Transverse colon (tissue), 4 donors: ENCODE data around the gene REN. TPM values are rescaled to one million over a fixed set of nuclear protein-coding genes. Genes with fewer than 3 reads are reported as not detected.
A peak's percentile ranks its signal among the peaks of the same experiment; 100 is the strongest.

ENCODE experiments used
- DNase-seq: peaks from one replicate; pipeline ENCODE4 v3.0.0-alpha.2; 2019
- H3K27ac ChIP-seq, 4 donors: fragments of 200-600 bp; sonication (generic); 2 replicates each; pipeline ENCODE4 v1.5.1; 2016 to 2018; ENCODE audit warnings: inconsistent platforms in 4 of 4
- H3K27me3 ChIP-seq: fragments of 200-600 bp; sonication (generic); 2 replicates; pipeline ENCODE4 v1.5.1; 2017; ENCODE audit warnings: inconsistent platforms
- H3K36me3 ChIP-seq, 4 donors: fragments of 200-600 bp; sonication (generic); 2 replicates each; pipeline ENCODE4 v1.5.1; 2017 to 2019; ENCODE audit warnings: inconsistent platforms in 4 of 4
- H3K4me1 ChIP-seq, 4 donors: fragments of 200-600 bp; sonication (generic); 2 replicates each; pipeline ENCODE4 v1.5.1; 2017 to 2020; ENCODE audit warnings: inconsistent platforms in 4 of 4
- H3K4me3 ChIP-seq, 4 donors: fragments of 200-600 bp; sonication (generic); 1 replicate in 1 of 4; 2 replicates in 3 of 4; pipeline versions ENCODE4 v1.5.1 to v1.6.1; 2017 to 2019; ENCODE audit warnings: inconsistent platforms in 4 of 4
- H3K9me3 ChIP-seq, 2 donors: fragments of 200-600 bp; sonication (generic); 2 replicates each; pipeline ENCODE4 v1.5.1; 2017 to 2019; ENCODE audit warnings: inconsistent platforms in 2 of 2
- EP300 ChIP-seq: sonication (generic); formaldehyde crosslinking; IDR thresholded peaks from one replicate; pipeline ENCODE4 v1.6.1; 2017; ENCODE audit warnings: antibody characterized with exemption, low read depth
- POLR2A ChIP-seq: fragments of 450-650 bp; IDR thresholded peaks from one replicate; pipeline ENCODE4 v1.6.1; 2016; ENCODE audit warnings: antibody characterized with exemption, mild to moderate bottlenecking, moderate library complexity
- POLR2AphosphoS5 ChIP-seq, 3 donors: sonication (generic); formaldehyde crosslinking; IDR thresholded peaks; one replicate each; pipeline ENCODE4 v1.6.1; 2016; ENCODE audit warnings: antibody characterized with exemption in 3 of 3
- WGBS, 2 donors: methylation state at CpG; one replicate each; pipeline ENCODE4 v1.1.5; 2018; ENCODE audit warnings: low coverage in 1 of 2; 5-methylcytosine and 5-hydroxymethylcytosine counted together
- in situ Hi-C, 4 donors: fragments of 200-750 bp; cut with MboI; loops; one replicate each; pipeline versions ENCODE4 v1.15.0 to v1.15.1; 2017; ENCODE audit warnings: low sequenced_read_pairs in 3 of 4, low pct_ligation_motif_present in 1 of 4, low pct_unique_long_range_greater_than_20kb in 1 of 4
- intact Hi-C: fragments of 100-400 bp; cut with DNase I; formaldehyde crosslinking; loops from one replicate; pipeline ENCODE4 v1.15.1; 2023; ENCODE audit warnings: low total_unique reads
- total RNA-seq, 4 donors: library from RNA; depleted of rRNA; stranded (reverse); fragments of >200 nt; gene quantifications; one replicate each; pipeline ENCODE4 v1.1.0, GENCODE V29; 2016
- TF ChIP-seq, protein P1 (sequence below), 5 experiments: fragments of 200-600 bp in 3 of 5; fragments of 450-650 bp in 2 of 5; sonication (generic) in 3 of 5; IDR thresholded peaks; 1 replicate in 2 of 5; 2 replicates in 3 of 5; pipeline ENCODE4 v1.5.1; 2016 to 2017; ENCODE audit warnings: antibody characterized with exemption in 5 of 5, inconsistent platforms in 3 of 5, mild to moderate bottlenecking in 2 of 5, moderate library complexity in 1 of 5

The REN gene
- total RNA-seq, 4 donors from 2014 or later: 2.7 TPM; not detected in 3

DNA sequence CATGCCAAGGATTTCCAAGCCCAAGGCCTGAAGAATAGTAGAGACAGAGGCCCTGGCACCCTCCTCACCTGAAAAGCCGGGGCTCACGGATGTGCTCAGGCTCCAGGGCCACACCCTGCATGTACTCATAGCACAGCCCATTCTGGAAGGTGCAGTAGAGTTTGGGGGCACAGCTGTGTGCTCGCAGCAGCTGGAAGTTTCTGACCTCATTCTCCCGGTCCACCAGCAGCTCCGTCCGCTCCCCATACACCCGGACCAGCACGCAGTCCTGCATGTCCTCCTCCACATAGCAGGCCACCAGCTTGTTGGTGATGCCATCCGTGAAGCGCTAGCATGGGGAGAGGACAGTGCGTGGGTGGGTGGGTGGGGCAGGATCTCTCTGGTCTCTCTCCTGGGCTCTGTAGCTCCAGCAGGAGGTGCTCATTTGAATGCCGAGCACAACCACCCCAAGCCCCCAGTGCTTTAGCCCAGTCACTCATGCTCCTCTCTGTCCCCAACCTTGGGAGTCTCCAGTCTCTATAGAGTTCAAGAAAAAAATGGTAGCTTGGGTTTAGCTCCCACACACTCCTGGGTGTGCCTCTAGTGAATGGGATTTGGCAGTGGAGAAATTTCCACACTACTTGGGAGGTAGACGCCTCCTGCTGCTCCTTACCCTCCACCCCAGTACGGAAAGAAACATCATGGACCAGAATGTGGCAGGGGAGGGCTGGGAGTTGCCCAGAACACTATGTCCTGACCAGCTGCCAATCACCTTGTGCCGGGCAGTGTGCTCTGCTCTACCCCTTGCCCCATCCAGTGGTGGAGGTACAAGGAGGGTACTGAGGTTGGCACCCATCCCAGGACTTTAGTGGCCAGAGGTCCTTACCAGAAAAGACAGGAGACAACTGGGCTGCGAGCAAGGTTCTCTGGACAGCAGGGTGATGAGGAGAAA, 16.2 kb downstream of the REN start:
- no peaks in the 10 kb centered on the region for H3K36me3 ChIP-seq
- in situ Hi-C loops: no loop called here
- peaks cover 5 to 9% (median 6%) of the 10 kb centered on the region in 4 donors for H3K4me1 ChIP-seq
- no peaks in the 10 kb centered on the region for H3K9me3 ChIP-seq
- H3K27ac ChIP-seq: peak overlapping the region in 1 of 4 donors; percentile 83
- intact Hi-C loops: no loop called here
- TF ChIP-seq, protein P1, sequence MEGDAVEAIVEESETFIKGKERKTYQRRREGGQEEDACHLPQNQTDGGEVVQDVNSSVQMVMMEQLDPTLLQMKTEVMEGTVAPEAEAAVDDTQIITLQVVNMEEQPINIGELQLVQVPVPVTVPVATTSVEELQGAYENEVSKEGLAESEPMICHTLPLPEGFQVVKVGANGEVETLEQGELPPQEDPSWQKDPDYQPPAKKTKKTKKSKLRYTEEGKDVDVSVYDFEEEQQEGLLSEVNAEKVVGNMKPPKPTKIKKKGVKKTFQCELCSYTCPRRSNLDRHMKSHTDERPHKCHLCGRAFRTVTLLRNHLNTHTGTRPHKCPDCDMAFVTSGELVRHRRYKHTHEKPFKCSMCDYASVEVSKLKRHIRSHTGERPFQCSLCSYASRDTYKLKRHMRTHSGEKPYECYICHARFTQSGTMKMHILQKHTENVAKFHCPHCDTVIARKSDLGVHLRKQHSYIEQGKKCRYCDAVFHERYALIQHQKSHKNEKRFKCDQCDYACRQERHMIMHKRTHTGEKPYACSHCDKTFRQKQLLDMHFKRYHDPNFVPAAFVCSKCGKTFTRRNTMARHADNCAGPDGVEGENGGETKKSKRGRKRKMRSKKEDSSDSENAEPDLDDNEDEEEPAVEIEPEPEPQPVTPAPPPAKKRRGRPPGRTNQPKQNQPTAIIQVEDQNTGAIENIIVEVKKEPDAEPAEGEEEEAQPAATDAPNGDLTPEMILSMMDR (IDR thresholded peaks at IDR 0.05): no peak
- no peak for TF ChIP-seq POLR2A
- peaks cover 29% of the 10 kb centered on the region for H3K27me3 ChIP-seq
- no peak overlapping the region for H3K4me3 ChIP-seq
- DNase-seq: no peak
- WGBS, 2 donors: 71 to 79% methylated on average over 1 to 16 of the region's 16 CpGs

DNA sequence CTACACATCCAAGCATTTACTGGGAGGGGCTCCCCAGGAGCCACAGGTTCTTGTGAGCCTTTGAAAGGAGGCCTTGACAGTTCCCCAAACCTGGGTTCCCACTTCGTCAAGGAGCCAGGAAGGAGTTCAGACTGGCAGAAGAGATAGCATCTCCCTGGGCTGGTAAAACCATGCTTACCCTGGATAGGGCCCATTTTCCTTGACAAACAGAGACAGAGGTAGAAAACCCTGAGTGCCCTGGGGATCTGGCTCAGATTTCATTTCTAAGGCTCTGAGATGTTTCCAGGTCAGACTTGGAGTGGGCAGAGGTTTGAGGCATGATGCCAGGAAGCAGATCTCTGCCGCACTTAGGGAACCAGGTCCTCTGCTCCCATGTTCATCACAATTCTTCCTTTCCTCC, 17.0 kb downstream of the REN start:
- WGBS, 2 donors: 76 to 100% methylated on average over 1 to 2 of the region's 2 CpGs
- no peak overlapping the region for H3K27ac ChIP-seq
- intact Hi-C loops: no loop called here
- H3K4me1 ChIP-seq: peaks cover 5 to 9% (median 6%) of the 10 kb centered on the region in 4 donors
- no peak overlapping the region for H3K4me3 ChIP-seq
- no peak for DNase-seq
- no peaks in the 10 kb centered on the region for H3K9me3 ChIP-seq
- peaks cover 29% of the 10 kb centered on the region for H3K27me3 ChIP-seq
- in situ Hi-C loops: no loop called here
- no peak for TF ChIP-seq POLR2AphosphoS5 (IDR thresholded peaks at IDR 0.05)
- TF ChIP-seq, protein P1 (IDR thresholded peaks at IDR 0.05): no peak
- no peak for TF ChIP-seq EP300
- no peak for TF ChIP-seq POLR2A
- no peaks in the 10 kb centered on the region for H3K36me3 ChIP-seq

DNA sequence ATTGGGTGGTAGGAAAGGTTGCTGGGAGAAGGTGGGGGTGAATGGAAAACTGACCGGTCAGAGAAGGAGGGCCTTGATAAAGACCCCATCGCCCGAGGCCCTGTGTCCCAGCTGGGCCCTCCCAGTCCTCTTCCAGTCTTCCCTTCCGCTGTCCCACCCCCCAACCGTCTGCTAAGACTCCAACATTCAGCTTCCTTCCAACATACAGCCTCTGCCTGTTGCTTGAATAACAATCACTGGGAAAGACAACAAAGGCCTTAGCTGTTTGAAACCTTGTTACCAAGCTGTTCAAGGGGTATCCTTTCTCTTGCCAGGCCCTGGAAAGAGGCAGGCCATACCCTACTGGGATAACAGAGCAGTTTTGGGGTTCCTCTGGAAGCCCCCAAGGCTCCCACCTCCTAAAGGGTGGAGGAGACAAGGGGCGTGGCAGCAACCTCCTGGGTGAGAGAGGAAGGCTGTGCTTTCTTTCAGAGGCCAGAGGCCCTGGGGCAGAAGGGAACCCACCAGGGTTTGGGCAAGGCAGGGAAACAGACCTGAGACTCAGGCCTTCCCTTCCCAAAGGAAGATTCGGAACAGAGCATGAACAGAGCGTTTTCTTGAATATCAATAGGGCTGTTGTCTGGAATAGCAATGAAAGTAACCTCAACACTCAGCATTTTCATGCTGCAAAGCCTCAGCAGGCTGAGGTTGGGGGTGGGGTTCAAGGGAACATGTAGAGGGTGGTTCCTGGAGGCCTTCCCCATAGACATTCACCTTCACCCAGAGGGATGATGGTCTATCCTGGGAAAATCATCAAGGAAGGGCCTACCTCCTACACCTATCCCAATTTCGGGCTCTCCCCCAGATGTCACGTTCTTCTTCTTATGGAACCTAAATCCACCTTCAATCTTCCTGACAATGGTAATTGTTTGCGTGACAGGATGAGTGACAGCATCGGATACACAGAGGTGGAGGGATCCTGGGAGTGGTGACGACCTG, 18.4 kb downstream of the REN start:
- Histone ChIP-seq H3K9me3 (no peaks in the 10 kb centered on the region), H3K4me1 (peaks cover 5 to 7% (median 6%) of the 10 kb centered on the region in 4 donors)

More for the DNA sequence above, 18.4 kb downstream of the REN start:
- Histone ChIP-seq H3K27ac (no peak overlapping the region), H3K36me3 (no peaks in the 10 kb centered on the region), H3K4me3 (no peak overlapping the region), H3K27me3 (peaks cover 19% of the 10 kb centered on the region)
- TF ChIP-seq POLR2A (no peak), EP300 (no peak), POLR2AphosphoS5 (IDR thresholded peaks at IDR 0.05) (no peak)
- TF ChIP-seq, protein P1 (IDR thresholded peaks at IDR 0.05): no peak
- DNase-seq: no peak
- in situ Hi-C loops: no loop called here
- intact Hi-C loops: no loop called here
- 86% methylated on average over 13 of the region's 13 CpGs; no CpG with 5 or more reads in 1 of the 2 donors for WGBS, 2 donors
